Right lobe of liver (tissue), 6 donors: ENCODE measurements around the gene ENO4. TPM values are rescaled to one million over a fixed set of nuclear protein-coding genes. Genes with fewer than 3 reads are reported as not detected.

Experiments
- ATAC-seq, 4 donors: fragments of 200-7000 bp; cut with Tn5 transposase; one replicate each; pipeline ENCODE4 v1.9.1; 2020; ENCODE audit warnings: mild to moderate bottlenecking in 4 of 4, moderate library complexity in 4 of 4
- DNase-seq, 3 donors: peaks; one replicate each; pipeline ENCODE4 v3.0.0-alpha.2; 2020
- H3K27ac ChIP-seq, 3 donors: fragments of 200-600 bp; one replicate each; pipeline ENCODE4 v1.8.0; 2022
- H3K27me3 ChIP-seq, 2 donors: fragments of 200-600 bp; one replicate each; pipeline ENCODE4 v1.8.0; 2022
- H3K36me3 ChIP-seq, 4 donors: fragments of 200-600 bp; sonication (generic) in 1 of 4; one replicate each; pipeline versions ENCODE4 v1.5.1 to v1.8.0; 2017 to 2022; ENCODE audit warnings: control low read depth in 1 of 4
- H3K4me1 ChIP-seq, 4 donors: fragments of 200-600 bp; sonication (generic) in 1 of 4; one replicate each; pipeline versions ENCODE4 v1.5.1 to v1.8.0; 2017 to 2022; ENCODE audit warnings: control low read depth in 1 of 4
- H3K4me3 ChIP-seq, 3 donors: fragments of 200-600 bp; one replicate each; pipeline ENCODE4 v1.8.0; 2022
- H3K9me3 ChIP-seq, 4 donors: fragments of 200-600 bp; sonication (generic) in 1 of 4; one replicate each; pipeline versions ENCODE4 v1.5.1 to v1.8.0; 2017 to 2022; ENCODE audit warnings: control low read depth in 1 of 4
- POLR2A ChIP-seq: fragments of 450-650 bp; IDR thresholded peaks from one replicate; pipeline ENCODE4 v1.6.1; 2017; ENCODE audit warnings: antibody characterized with exemption, mild to moderate bottlenecking
- WGBS: methylation state at CpG from one replicate; pipeline ENCODE4 v1.1.6; 2018; ENCODE audit warnings: low coverage, low lambda C conversion rate; ENCODE audit not compliant: insufficient coverage; ENCODE audit errors: missing lambda C conversion rate; 5-methylcytosine and 5-hydroxymethylcytosine counted together
- intact Hi-C, 2 donors: fragments of 100-400 bp; cut with DNase I; formaldehyde crosslinking; loops; one replicate each; pipeline versions ENCODE4 v1.11.2 to v1.14.1; 2022
- total RNA-seq, 6 experiments: library from RNA; depleted of rRNA in 2 of 6; stranded (reverse); fragments of >200 nt in 2 of 6; fragmentation: NEBNext Ultra II Directional in 3 of 6; extraction: Animal tissue kit (Norgen Biotek cat#: 25700) in 3 of 6; gene quantifications; one replicate each; pipeline versions ENCODE4 v1.1.0 to v1.2.4, GENCODE V29; 2016 to 2023
- TF ChIP-seq, protein P1 (sequence below), 4 donors: fragments of 200-600 bp in 3 of 4; fragments of 450-650 bp in 1 of 4; IDR thresholded peaks; one replicate each; pipeline versions ENCODE4 v1.5.1 to v1.8.0; 2016 to 2022; ENCODE audit warnings: antibody characterized with exemption in 4 of 4, mild to moderate bottlenecking in 2 of 4
- donor health status: DM: no; HTN: yes; CAD: no.
- donor health status: DM: no; HTN: no; CAD: no.
- donor health status: DM: no; HTN: no; CAD: no.
- donor health status: DM: no; HTN: yes; CAD: no.
- donor health status: DM: no; HTN: yes; CAD: no.

Gene ENO4
- total RNA-seq, 6 experiments from 2014 or later, result not detected

DNA sequence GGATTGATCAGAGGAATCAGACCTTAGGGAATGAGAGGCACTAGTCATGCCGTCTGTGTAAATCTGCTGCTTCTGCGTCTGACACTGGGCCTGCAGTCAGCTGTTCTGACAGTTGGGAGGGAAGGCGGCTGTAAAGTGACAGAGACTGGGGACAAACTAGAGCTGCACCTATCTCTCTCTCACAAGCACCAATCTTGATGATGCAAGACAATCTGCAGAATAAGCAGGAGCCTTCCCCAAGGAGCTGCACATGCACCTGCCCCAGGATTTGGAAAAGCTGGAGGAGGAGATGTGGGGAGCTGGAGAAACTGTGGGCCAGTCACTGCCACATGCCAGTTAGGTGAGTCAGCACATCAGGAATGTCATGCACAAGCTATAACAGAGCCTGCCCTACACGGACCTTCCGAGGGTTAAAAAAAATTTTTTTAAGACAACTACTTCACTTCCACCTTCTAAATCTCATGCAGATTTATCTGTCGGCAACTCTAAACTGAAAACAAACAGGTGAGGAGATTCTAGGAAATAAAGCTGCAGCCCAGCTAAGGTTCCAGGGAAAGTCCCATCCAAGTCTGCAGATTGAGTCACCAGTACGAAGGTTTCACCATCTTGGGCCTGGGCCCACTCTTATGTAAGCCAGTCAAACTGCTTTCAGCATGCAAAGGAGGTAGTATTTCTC lies 39.2 kb downstream of the ENO4 start:
- Histone ChIP-seq H3K27ac (peak overlapping the region in 2 of 3 donors; percentile 4 to 26), H3K36me3 (peaks cover 0 to 13% (median 4%) of the 10 kb centered on the region in 4 donors), H3K9me3 (no peaks in the 10 kb centered on the region), H3K4me3 (no peak overlapping the region), H3K4me1 (peaks cover 0 to 8% (median 3%) of the 10 kb centered on the region in 4 donors), H3K27me3 (no peaks in the 10 kb centered on the region)
- DNase-seq (peak; percentile 68 to 88 (median 80)), ATAC-seq (peak; percentile 95 to 98 (median 96))
- no peak for TF ChIP-seq POLR2A
- TF ChIP-seq, protein P1, sequence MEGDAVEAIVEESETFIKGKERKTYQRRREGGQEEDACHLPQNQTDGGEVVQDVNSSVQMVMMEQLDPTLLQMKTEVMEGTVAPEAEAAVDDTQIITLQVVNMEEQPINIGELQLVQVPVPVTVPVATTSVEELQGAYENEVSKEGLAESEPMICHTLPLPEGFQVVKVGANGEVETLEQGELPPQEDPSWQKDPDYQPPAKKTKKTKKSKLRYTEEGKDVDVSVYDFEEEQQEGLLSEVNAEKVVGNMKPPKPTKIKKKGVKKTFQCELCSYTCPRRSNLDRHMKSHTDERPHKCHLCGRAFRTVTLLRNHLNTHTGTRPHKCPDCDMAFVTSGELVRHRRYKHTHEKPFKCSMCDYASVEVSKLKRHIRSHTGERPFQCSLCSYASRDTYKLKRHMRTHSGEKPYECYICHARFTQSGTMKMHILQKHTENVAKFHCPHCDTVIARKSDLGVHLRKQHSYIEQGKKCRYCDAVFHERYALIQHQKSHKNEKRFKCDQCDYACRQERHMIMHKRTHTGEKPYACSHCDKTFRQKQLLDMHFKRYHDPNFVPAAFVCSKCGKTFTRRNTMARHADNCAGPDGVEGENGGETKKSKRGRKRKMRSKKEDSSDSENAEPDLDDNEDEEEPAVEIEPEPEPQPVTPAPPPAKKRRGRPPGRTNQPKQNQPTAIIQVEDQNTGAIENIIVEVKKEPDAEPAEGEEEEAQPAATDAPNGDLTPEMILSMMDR (IDR thresholded peaks at IDR 0.05), result no peak
- WGBS, result 34% methylated on average over 6 of the region's 7 CpGs
- intact Hi-C loops, result no loop called here

DNA sequence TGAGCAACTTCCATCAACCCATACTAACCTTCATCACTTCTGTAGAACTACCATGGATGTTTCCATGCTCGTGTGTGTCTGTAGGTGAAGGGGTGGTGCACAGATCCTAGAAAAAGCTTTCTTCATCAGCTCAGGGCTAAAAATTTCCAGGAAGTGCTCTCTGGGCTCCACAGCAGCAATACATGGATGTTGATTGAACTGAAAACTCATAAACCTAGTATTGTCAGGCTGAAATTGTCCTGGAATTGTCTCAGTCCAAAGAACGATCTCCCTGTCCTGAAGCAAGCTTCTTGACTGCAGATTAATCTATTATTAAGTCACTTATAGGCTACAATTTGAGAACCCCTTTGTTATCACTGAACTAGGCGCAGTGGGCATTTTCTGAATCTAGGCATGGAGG lies 39.8 kb downstream of the ENO4 start:
- no peaks in the 10 kb centered on the region for H3K27me3 ChIP-seq
- peak in 2 of 4 donors; percentile 11 to 22 for ATAC-seq

DNA sequence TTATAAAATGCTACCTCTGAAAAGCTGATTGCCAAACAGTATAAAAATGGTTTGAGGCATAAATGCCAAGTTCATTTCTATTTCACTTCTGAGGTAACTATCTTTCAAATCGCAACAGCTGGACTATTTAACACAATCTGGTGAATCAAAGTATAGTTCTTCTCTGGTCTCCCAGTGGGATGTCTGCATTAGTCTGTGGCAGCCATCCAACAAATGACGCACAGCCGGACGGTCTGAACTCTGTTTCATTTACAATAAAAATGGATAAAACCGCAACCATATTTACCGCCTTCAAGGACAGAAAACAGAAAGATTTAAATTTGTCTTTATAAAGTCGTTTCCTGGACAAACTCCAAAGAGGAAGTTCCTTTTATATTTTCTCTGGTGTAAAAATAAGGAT lies 41.9 kb downstream of the ENO4 start:
- no peak overlapping the region for H3K4me3 ChIP-seq
- peaks cover 0 to 6% (median 0%) of the 10 kb centered on the region in 4 donors for H3K36me3 ChIP-seq
- intact Hi-C loops, result no loop called here
- ATAC-seq (no peak), DNase-seq (peak in 1 of 3 donors; percentile 30)
- no peak for TF ChIP-seq POLR2A
- TF ChIP-seq, protein P1 (IDR thresholded peaks at IDR 0.05), result no peak
- 37% methylated on average over 7 of the region's 7 CpGs for WGBS
- H3K27me3 ChIP-seq, result no peaks in the 10 kb centered on the region
- no peaks in the 10 kb centered on the region for H3K9me3 ChIP-seq
- H3K4me1 ChIP-seq, result peaks cover 0 to 8% (median 3%) of the 10 kb centered on the region in 4 donors
- no peak overlapping the region for H3K27ac ChIP-seq

More for the DNA sequence above, 39.8 kb downstream of the ENO4 start:
- TF ChIP-seq, protein P1 (IDR thresholded peaks at IDR 0.05), result no peak
- no peak for TF ChIP-seq POLR2A
- H3K9me3 ChIP-seq, result no peaks in the 10 kb centered on the region
- H3K36me3 ChIP-seq, result peaks cover 0 to 11% (median 4%) of the 10 kb centered on the region in 4 donors
- intact Hi-C loops, result no loop called here
- H3K27ac ChIP-seq, result peak overlapping the region in 2 of 3 donors; percentile 4 to 26
- H3K4me3 ChIP-seq, result no peak overlapping the region
- peaks cover 0 to 8% (median 3%) of the 10 kb centered on the region in 4 donors for H3K4me1 ChIP-seq
- WGBS, result 57% methylated on average over 3 of the region's 3 CpGs
- no peak for DNase-seq

DNA sequence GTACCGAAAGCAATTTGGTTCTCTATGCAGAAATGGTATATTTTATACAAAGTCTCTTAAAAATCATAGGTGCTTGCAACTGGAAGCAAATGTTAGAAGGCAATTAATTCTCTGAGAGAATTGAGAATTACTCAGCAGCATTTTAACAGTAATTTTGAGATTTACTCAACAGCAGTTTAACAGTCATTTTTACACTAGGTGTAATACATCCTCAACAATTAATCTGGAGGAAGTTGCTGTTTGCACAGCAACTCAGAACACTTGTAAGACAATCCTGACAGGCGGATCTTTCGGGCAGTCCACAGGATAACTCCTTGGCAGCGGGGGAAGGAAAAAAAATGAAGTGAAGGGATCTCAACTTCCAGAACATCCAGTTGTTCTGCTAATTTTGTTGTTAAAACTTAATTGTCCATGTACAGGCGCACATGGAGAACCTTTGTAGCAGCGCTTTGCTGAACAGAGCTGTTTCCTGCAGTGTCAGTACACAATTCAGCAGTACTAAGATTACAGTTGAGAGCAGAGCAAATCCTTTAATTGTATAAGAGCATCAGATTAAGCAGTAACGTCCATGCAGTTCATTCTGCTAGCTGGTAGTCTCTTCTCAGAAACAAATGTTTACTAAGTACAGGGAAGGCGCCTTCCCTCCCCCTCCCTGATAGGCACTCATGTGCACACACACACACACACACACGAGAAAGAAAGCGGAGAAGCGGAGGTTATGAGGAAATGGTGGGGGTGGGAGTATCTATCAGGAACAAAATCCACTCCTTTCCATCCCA lies 43.8 kb downstream of the ENO4 start:
- intact Hi-C loops, result no loop called here
- ATAC-seq (no peak), DNase-seq (no peak)
- Histone ChIP-seq H3K9me3 (no peaks in the 10 kb centered on the region), H3K4me3 (no peak overlapping the region), H3K27me3 (no peaks in the 10 kb centered on the region), H3K4me1 (peaks cover 0 to 6% (median 2%) of the 10 kb centered on the region in 4 donors), H3K27ac (no peak overlapping the region), H3K36me3 (no peaks in the 10 kb centered on the region)
- 45% methylated on average over 10 of the region's 11 CpGs for WGBS
- TF ChIP-seq, protein P1 (IDR thresholded peaks at IDR 0.05), result no peak
- TF ChIP-seq POLR2A, result no peak
